HepG2 (cell line): ENCODE measurements around the gene SPATA25. TPM values are rescaled to one million over a fixed set of nuclear protein-coding genes. Genes with fewer than 3 reads are reported as not detected.
A peak's percentile ranks its signal among the peaks of the same experiment; 100 is the strongest.

Experiments
- CBX5 ChIP-seq: sonication (generic); formaldehyde crosslinking; IDR thresholded peaks from 2 replicates; pipeline ENCODE4 v1.4.0; 2020; ENCODE audit warnings: missing genetic modification reagents, borderline replicate concordance
- CEBPB ChIP-seq: IDR thresholded peaks from 2 replicates; pipeline ENCODE4 v1.6.1; 2011; ENCODE audit warnings: low read depth, low read length, improper control_type of control experiment, borderline replicate concordance
- CREB1 ChIP-seq, 2 experiments: fragments of 450-650 bp in 1 of 2; IDR thresholded peaks; 2 replicates each; pipeline ENCODE4 v1.6.1; 2016 to 2017; ENCODE audit warnings: control low read depth in 1 of 2, mild to moderate bottlenecking in 1 of 2, missing compliant biosample characterization in 1 of 2, missing genetic modification characterization in 1 of 2
- HNRNPL ChIP-seq: fragments of 200-400 bp; formaldehyde crosslinking; IDR thresholded peaks from 2 replicates; pipeline ENCODE4 v1.6.1; 2017; ENCODE audit warnings: mild to moderate bottlenecking, low read depth, low read length
- KAT8 ChIP-seq: IDR thresholded peaks from 2 replicates; pipeline ENCODE4 v1.6.1; 2016; ENCODE audit warnings: missing genetic modification reagents, missing compliant biosample characterization
- MIER2 ChIP-seq: IDR thresholded peaks from 2 replicates; pipeline ENCODE4 v1.6.1; 2016; ENCODE audit warnings: missing biosample characterization, missing genetic modification reagents
- MXD4 ChIP-seq: IDR thresholded peaks from 2 replicates; pipeline ENCODE4 v1.6.1; 2016; ENCODE audit warnings: mild to moderate bottlenecking, missing biosample characterization, missing genetic modification reagents
- MYC ChIP-seq: sonication (generic); formaldehyde crosslinking; IDR thresholded peaks from 2 replicates; pipeline ENCODE4 v1.9.0; 2021; ENCODE audit warnings: missing genetic modification reagents, borderline replicate concordance
- REXO4 ChIP-seq: sonication (generic); formaldehyde crosslinking; IDR thresholded peaks from 2 replicates; pipeline ENCODE4 v1.8.0; 2022; ENCODE audit warnings: missing genetic modification reagents, mild to moderate bottlenecking, borderline replicate concordance
- RFX3 ChIP-seq: IDR thresholded peaks from 2 replicates; pipeline ENCODE4 v1.6.1; 2016; ENCODE audit warnings: missing biosample characterization, missing genetic modification reagents
- SATB2 ChIP-seq: sonication (generic); formaldehyde crosslinking; IDR thresholded peaks from 2 replicates; pipeline ENCODE4 v1.5.0; 2020; ENCODE audit warnings: missing genetic modification reagents
- SIX4 ChIP-seq: sonication (generic); formaldehyde crosslinking; IDR thresholded peaks from 2 replicates; pipeline ENCODE4 v1.4.0; 2020; ENCODE audit warnings: missing genetic modification reagents
- TGIF2 ChIP-seq: IDR thresholded peaks from 2 replicates; pipeline ENCODE4 v1.6.1; 2016; ENCODE audit warnings: control low read depth, missing compliant biosample characterization
- TOE1 ChIP-seq: sonication (generic); formaldehyde crosslinking; IDR thresholded peaks from 2 replicates; pipeline ENCODE4 v1.4.0; 2020; ENCODE audit warnings: mild to moderate bottlenecking, missing genetic modification reagents
- TRIM24 ChIP-seq: sonication (generic); formaldehyde crosslinking; IDR thresholded peaks from 2 replicates; pipeline ENCODE4 v1.8.0; 2022; ENCODE audit warnings: mild to moderate bottlenecking, missing genetic modification reagents
- U2AF2 ChIP-seq: fragments of 200-400 bp; formaldehyde crosslinking; IDR thresholded peaks from 2 replicates; pipeline ENCODE4 v1.6.1; 2017; ENCODE audit warnings: low read depth, mild to moderate bottlenecking, low read length
- ZNF124 ChIP-seq: sonication (generic); formaldehyde crosslinking; IDR thresholded peaks from 2 replicates; pipeline ENCODE4 v1.4.0; 2020; ENCODE audit warnings: missing genetic modification reagents
- ZNF264 ChIP-seq: sonication (generic); formaldehyde crosslinking; IDR thresholded peaks from 2 replicates; pipeline ENCODE4 v1.4.0; 2020; ENCODE audit warnings: missing genetic modification reagents
- ZNF841 ChIP-seq: sonication (generic); formaldehyde crosslinking; IDR thresholded peaks from 2 replicates; pipeline ENCODE4 v1.8.1; 2023; ENCODE audit warnings: missing genetic modification reagents, borderline replicate concordance
- polyA plus RNA-seq, 8 experiments: library from polyadenylated mRNA; depleted of rRNA in 3 of 8; stranded (reverse) in 7 of 8; unstranded in 1 of 8; fragments of >200 nt; fragmentation: Illumina TruSeq in 4 of 8; extraction: Trizol in 4 of 8; gene quantifications; 2 replicates each; pipeline versions ENCODE4 v1.2.1 to v1.2.3, GENCODE V29; 2011 to 2016; ENCODE audit warnings: low read depth in 4 of 8, missing spikeins in 1 of 8, mixed read lengths in 1 of 8; ENCODE audit not compliant: insufficient read depth in 1 of 8
- total RNA-seq, 5 experiments: library from RNA; depleted of rRNA; stranded (reverse); fragments of >200 nt; fragmentation: Illumina TruSeq; extraction: Trizol; gene quantifications; 2 replicates each; pipeline ENCODE4 v1.2.3, GENCODE V29; 2016; ENCODE audit warnings: low read depth in 1 of 5
- TF ChIP-seq, protein P1 (sequence below): sonication (generic); formaldehyde crosslinking; IDR thresholded peaks from 2 replicates; pipeline ENCODE4 v1.5.0; 2020; ENCODE audit warnings: missing genetic modification reagents
- TF ChIP-seq, protein P2 (sequence below): sonication (generic); formaldehyde crosslinking; IDR thresholded peaks from 2 replicates; pipeline ENCODE4 v1.9.0; 2022; ENCODE audit warnings: missing genetic modification reagents, mild to moderate bottlenecking, borderline replicate concordance
- TF ChIP-seq, protein P3 (sequence below): sonication (generic); formaldehyde crosslinking; IDR thresholded peaks from 2 replicates; pipeline ENCODE4 v1.4.0; 2020; ENCODE audit warnings: mild to moderate bottlenecking, missing genetic modification reagents
- TF ChIP-seq, protein P4 (sequence below): IDR thresholded peaks from 2 replicates; pipeline ENCODE4 v1.6.1; 2016; ENCODE audit warnings: mild to moderate bottlenecking
- TF ChIP-seq, protein P5 (sequence below): sonication (generic); formaldehyde crosslinking; IDR thresholded peaks from 2 replicates; pipeline ENCODE4 v1.8.1; 2022; ENCODE audit warnings: mild to moderate bottlenecking, missing genetic modification reagents

SPATA25 gene
- total and polyA plus RNA-seq, 2 of the 13 experiments (the other 11 are each of a cell fraction or from before 2014, with no cell fraction given), result 4.8 to 7.6 TPM

DNA sequence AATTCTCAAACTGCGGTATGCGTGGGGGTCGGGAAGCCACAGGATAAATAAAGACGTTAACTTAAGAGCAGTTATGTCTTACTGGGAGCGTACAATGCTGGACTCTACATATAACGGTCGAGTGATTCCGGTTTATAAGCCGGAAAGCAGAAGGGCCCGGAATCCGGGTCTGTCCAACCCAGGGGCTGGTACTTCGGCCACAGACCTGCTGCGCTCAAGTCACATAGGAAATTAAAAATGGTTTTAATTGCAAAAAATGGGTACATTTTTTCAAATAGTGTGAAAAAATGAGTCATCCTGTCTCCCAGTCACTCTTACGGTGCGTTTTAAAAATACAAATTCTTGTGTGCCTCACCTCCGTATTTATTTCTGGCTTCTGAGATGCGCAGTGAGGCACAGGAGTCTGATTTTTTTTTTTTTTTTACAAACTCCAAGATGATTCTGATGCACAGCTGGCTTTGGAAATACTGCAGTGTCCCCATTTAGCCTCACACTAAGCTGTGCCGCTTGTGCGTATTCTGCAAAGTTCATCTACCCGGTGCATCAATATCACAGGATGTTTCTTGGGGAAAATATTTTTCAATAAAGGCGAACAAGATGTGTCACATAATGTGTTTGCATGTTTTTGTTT, 48.1 kb upstream of the SPATA25 start (continued):
- TF ChIP-seq SIX4 (CRISPR knock-in tag) (no peak), MXD4 (no peak), MIER2 (CRISPR knock-in tag) (no peak; the same call in 1 of the 2 replicates), RFX3 (CRISPR knock-in tag) (0 out of 2 replicates have a peak, but pooled peaks have one; percentile 46), HNRNPL (no peak), MYC (no peak), SATB2 (CRISPR knock-in tag) (no peak), ZNF124 (0 out of 2 replicates have a peak, but pooled peaks have one; percentile 9), TGIF2 (CRISPR knock-in tag) (peak; percentile 50; the same call in 1 of the 2 replicates), TRIM24 (CRISPR knock-in tag) (no peak), REXO4 (no peak), U2AF2 (no peak), ZNF264 (CRISPR knock-in tag) (0 out of 2 replicates have a peak, but pooled peaks have one; percentile 52), TOE1 (CRISPR knock-in tag) (no peak), ZNF841 (CRISPR knock-in tag) (no peak), CREB1 (IDR thresholded peaks at IDR 0.05) (no peak), CREB1 (CRISPR knock-in tag; IDR thresholded peaks at IDR 0.05) (peak; percentile 37; the same call in 1 of the 2 replicates), CEBPB (no peak), KAT8 (no peak; the same call in 1 of the 2 replicates), CBX5 (CRISPR knock-in tag) (0 out of 2 replicates have a peak, but pooled peaks have one; percentile 45)
- TF ChIP-seq, protein P1, sequence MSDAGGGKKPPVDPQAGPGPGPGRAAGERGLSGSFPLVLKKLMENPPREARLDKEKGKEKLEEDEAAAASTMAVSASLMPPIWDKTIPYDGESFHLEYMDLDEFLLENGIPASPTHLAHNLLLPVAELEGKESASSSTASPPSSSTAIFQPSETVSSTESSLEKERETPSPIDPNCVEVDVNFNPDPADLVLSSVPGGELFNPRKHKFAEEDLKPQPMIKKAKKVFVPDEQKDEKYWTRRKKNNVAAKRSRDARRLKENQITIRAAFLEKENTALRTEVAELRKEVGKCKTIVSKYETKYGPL (CRISPR knock-in tag), result 0 out of 2 replicates have a peak, but pooled peaks have one; percentile 37
- TF ChIP-seq, protein P2, sequence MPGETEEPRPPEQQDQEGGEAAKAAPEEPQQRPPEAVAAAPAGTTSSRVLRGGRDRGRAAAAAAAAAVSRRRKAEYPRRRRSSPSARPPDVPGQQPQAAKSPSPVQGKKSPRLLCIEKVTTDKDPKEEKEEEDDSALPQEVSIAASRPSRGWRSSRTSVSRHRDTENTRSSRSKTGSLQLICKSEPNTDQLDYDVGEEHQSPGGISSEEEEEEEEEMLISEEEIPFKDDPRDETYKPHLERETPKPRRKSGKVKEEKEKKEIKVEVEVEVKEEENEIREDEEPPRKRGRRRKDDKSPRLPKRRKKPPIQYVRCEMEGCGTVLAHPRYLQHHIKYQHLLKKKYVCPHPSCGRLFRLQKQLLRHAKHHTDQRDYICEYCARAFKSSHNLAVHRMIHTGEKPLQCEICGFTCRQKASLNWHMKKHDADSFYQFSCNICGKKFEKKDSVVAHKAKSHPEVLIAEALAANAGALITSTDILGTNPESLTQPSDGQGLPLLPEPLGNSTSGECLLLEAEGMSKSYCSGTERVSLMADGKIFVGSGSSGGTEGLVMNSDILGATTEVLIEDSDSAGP, result no peak
- TF ChIP-seq, protein P3, sequence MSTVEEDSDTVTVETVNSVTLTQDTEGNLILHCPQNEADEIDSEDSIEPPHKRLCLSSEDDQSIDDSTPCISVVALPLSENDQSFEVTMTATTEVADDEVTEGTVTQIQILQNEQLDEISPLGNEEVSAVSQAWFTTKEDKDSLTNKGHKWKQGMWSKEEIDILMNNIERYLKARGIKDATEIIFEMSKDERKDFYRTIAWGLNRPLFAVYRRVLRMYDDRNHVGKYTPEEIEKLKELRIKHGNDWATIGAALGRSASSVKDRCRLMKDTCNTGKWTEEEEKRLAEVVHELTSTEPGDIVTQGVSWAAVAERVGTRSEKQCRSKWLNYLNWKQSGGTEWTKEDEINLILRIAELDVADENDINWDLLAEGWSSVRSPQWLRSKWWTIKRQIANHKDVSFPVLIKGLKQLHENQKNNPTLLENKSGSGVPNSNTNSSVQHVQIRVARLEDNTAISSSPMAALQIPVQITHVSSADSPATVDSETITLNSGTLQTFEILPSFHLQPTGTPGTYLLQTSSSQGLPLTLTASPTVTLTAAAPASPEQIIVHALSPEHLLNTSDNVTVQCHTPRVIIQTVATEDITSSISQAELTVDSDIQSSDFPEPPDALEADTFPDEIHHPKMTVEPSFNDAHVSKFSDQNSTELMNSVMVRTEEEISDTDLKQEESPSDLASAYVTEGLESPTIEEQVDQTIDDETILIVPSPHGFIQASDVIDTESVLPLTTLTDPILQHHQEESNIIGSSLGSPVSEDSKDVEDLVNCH, result no peak
- TF ChIP-seq, protein P4, sequence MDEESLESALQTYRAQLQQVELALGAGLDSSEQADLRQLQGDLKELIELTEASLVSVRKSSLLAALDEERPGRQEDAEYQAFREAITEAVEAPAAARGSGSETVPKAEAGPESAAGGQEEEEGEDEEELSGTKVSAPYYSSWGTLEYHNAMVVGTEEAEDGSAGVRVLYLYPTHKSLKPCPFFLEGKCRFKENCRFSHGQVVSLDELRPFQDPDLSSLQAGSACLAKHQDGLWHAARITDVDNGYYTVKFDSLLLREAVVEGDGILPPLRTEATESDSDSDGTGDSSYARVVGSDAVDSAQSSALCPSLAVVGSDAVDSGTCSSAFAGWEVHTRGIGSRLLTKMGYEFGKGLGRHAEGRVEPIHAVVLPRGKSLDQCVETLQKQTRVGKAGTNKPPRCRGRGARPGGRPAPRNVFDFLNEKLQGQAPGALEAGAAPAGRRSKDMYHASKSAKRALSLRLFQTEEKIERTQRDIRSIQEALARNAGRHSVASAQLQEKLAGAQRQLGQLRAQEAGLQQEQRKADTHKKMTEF (CRISPR knock-in tag), result no peak
- TF ChIP-seq, protein P5, sequence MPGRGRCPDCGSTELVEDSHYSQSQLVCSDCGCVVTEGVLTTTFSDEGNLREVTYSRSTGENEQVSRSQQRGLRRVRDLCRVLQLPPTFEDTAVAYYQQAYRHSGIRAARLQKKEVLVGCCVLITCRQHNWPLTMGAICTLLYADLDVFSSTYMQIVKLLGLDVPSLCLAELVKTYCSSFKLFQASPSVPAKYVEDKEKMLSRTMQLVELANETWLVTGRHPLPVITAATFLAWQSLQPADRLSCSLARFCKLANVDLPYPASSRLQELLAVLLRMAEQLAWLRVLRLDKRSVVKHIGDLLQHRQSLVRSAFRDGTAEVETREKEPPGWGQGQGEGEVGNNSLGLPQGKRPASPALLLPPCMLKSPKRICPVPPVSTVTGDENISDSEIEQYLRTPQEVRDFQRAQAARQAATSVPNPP, result no peak
